ENCODE data around the gene EXOC6B.

Gene EXOC6B

DNA sequence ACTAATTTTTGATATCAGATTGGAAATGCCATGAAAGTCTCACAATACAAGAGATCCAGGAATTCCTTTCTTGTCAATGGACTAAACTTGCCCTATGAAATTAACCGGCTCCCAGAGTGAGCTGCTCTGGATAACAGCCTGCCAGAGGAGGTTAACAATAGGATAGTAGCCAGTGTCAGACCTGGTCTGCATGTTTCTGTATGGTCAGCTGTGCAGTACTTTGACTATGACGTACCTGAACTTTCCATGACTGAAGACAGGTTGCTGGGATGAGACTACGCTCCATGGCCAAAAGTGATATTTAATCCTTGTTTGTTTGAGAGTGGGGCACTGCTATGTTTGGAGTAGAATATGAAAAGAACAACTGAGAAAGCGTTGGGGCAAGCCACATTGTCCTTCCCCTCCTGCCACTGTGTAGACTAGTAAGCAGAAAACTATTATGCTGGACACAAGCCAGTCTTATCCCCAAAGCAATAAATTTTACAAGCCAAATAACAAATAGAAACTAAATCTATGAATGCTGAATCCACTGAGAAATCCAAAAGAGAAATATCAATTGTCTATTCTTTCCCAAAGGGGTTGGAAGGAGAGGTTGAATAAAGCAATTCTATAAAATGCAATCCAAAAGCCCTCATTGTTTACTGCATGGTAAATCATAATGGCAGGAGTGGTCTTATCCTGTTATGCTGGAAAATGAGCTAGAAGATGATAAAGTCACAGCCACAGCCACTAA lies 562.6 kb downstream of the EXOC6B start:
- DNase-seq: no peak

DNA sequence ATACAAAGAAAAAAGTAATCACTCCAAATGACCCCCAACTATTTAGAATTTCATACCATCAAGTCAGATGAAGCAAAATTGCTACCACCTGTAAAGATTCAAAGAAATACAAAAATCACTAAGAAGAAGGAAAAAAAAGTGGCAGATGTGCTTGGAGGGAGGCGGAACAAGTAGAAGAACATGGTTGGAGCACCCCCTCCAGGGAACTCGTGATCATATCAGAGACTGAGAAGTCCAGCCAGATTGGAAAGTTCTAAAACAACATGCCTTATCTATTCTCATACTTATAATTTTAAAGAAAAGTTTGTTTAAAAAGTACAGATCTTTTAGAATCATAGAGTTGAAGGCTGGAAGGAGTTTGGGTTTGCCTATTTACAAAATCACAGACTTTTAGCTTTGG lies 564.8 kb downstream of the EXOC6B start:
- DNase-seq: no peak

DNA sequence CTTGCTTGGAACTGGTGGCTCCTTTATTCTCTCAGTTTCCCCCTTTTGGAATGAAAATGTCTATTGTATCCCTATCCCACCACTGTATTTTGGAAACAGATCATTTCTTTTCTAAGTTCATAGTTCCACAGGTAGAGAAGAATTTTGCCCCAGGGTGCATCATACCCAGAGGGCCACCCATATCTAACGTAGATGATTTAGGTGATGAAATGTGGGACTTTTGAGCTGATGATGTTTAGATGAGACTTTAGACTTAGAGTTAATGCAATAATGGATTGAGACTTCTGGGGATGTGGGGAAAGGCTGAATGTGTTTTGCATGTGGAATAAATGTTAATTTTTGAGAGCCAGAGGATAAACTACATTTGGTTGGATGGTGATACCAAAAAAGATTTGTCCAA lies 570.3 kb downstream of the EXOC6B start:
- DNase-seq: no peak

DNA sequence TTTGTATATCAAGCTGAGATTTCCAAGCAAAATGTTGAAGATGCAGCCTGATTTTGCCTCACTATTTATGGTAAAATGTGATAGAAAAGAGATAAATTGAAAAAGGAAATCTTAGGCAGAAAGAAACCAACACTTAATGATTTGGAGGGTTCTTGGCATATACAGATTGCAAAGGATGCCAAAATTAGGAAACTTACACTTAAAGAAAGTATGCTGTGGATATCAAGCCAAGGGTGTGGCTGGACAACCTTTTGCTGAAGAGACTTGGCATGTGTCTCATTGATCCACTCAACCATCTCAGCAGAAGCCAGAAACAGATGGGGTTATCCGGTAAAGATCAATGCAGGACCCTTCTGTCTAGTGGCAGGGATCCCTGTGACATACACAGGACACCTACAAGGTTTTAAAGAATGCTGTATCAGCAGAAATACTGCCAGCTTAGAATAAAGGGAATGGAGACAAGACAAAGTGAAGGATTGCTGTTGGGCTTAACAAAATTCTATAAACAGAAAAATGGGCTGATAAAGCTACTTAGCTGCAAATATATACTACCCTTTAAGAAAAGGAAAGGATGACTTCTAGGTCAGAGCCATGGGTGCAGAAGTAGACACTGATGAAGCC lies 570.9 kb downstream of the EXOC6B start:
- DNase-seq: no peak

DNA sequence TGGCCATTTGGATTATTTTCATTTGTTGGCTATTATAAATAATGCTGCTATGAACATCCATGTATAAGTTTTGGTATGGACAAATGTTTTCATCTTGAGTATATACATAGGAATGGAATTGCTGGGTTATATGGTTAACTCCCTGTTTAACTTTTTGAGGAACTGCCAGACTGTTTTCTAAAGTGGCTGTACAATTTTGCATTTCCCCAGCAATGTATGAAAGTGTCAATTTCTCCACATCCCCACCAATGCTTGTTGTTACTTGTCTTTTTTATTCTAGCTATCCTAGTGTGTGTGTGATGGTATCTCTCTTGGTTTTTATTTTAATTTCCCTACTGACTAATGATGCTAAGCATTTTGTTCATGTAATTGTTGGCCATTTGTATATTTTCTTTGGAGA lies 587.5 kb downstream of the EXOC6B start:
- no peak for DNase-seq

DNA sequence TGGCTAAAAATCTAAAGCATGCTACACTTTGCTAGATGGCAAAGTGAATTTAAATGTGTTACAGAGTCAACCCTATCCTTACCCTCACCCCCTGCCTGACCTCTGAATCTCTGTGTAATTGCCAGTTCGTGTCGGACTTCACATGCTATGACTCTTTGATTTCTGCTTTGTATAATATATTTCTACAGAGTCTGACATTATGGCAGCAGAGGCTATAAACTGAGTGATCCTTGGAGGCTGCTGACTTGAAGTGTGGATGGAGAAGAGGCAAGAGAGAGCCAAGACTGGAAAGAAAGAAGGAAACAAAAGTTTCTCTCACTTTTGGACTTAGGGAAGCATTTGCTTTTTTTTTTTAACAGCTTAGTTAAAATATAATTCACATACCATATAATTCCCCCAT lies 588.3 kb downstream of the EXOC6B start:
- DNase-seq: no peak

DNA sequence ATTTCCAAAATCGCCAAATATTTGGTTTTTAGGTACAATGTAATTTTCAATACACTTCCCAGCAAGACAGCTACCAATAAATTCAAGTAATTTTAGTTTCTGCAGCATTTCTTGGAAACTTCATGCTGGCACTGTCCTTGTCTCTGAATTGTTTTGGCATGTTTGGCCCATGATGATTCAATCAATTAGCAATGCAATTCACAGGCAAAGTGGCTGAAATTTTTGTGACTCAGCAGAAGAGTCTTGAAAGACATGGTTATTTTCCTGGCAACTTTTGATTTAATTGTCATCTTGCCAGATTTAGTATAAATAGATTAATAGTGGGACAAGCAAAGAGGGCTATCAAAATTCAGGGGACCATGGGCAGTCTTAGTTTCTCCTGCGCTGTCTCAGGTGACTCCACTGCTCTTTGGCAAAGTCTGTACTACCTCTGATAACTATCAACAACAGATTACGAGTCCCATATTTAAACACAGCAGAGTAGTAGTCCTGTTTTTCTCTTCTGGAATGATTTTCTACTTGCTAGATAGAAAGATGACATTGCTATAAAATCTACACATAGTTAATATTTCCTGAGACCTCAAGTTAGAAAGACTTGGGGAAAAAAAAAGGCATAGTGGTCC lies 589.3 kb downstream of the EXOC6B start:
- DNase-seq: no peak

DNA sequence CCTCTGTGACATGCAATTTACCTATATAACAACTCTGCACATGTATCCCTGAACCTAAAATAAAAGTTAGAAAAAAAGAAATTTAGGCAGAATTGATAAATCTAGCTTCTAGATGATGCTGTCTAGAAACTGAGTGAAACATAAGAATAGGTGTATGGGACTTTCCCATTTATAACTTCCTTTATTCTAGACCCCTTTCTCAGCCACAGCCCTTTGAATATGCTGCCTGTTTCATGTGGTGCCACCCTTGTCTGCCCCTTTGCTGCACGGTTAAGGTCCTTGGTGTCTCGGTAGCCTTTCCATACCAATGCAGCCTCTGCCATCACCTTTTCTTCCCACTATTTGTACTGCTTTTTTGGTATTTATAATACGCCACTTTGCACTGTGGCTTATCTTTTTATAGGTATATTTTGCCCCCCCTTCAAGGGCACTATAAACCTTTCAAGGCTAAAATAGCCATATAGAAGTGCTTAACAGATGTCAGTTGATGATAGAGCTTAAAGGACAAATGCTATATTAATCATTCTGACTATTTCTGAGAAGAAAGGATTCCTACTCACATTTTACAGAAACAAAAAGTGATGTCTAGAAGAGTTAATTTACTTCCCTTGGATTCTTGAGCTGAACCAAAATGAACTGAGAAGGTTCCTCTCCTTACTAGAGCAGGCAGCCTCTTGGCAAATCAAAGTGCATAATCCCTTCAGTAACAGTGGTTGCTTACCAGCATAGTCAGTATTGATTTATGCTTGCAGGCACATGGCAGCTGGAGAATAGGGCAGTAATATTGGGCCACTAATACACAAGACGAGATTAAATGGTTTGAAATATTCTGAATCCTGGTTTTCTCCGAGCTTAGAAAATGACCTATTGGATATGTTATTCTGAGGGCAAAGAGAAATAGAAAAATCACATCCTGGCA lies 590.1 kb downstream of the EXOC6B start:
- DNase-seq: no peak

DNA sequence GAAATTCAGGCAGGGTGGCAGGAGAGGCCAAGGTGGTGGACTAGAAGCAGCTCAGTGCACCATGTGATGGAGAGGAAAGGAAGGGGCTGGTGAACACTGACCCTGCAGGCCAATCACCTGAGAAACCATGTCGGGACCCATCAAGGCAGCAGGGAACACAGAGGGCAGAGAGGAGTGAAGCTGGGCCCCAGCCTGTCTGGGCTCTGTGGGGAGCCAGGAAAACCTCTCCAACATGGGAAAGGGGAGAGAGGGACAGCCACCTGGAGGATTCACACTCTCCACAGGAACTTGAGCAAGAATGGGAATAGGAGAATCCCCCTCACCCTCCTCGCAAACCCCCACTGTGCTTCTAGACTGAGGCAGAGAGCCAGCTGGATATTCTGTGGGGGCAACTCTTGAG lies 592.6 kb downstream of the EXOC6B start:
- no peak for DNase-seq

DNA sequence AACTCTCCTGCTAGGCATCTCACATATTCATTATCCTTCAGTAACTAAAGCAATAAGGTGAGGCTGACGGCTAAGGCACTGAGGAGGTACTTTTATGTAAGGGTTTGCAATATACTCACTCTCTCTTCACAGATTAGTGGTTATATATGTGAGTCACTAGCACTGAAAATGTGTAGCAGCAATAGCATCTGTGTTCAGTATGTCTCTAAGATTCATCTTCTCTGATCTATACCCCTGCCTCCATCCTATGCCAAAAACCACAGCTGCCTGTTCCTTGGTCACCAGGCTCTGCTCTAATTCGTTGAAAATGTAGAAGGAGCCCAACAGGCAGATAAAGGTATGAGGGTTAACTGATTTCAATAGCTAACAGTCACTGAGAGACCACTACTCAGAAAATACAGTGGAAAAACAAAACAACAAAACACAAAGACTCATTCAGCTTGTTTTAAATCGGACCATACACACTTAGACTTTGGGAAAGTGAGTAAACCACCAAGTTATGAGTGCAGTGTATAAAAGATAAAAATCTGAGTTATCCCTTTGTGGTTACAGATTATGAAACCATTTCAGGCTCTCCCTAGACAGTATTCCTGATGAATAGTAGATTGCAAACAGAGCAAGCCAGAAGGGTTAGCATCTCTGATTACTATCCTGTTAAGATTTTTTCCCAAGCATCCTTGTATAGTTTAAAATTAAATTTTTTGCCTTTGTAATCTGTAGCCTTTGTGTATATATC lies 602.8 kb downstream of the EXOC6B start:
- DNase-seq: no peak

DNA sequence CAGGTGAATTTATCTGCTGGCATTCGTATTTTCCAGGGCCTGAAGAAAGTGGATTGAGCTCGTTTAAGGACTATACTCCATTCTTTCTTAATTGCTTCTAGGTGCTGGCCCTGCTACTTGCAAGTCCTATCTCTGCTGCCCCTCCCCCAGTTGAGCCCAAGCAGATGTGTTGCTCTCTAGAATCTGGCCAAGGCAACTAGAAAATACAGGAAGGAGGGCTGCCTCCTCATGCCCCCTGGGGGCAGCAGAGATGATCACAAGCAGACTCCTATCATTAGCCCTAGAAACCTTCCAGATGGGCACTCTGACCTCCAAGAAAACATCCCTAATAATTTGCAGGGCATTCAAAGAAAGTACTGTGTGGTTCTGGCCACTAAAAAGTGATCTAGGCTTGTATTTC lies 605.7 kb downstream of the EXOC6B start:
- DNase-seq: no peak

DNA sequence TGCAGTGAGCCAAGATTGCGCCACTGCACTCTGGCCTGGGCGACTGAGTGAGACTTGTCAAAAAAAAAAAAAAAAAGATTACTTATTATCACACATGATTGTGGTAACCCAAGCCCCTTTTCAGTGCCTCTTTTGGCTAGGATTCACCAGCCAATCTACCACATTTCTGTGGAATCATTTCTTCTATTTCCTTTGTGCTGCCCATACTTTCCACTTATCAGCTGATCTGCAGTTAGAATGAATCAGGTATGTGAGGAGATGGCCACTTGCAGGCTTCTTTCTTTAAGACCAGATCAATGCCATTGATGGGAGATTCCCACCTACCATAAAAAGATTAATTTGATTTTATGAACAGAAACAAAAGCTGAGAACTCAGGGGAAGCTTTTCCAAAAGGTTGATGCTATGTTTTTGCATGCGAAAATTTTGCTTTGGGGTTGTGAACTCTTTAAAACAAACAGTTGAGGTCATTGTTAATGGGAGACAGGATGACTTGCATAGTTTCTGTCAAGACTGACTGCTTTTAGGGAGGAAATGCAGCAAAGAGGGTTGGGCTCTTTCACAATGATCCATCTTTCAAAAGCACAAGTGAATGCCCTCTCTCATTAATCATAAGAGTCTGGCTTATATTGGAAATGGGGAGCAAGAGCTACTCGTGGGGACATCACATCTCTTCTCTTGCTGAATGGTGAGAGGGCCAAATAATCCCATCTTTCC lies 611.2 kb downstream of the EXOC6B start:
- DNase-seq: no peak

DNA sequence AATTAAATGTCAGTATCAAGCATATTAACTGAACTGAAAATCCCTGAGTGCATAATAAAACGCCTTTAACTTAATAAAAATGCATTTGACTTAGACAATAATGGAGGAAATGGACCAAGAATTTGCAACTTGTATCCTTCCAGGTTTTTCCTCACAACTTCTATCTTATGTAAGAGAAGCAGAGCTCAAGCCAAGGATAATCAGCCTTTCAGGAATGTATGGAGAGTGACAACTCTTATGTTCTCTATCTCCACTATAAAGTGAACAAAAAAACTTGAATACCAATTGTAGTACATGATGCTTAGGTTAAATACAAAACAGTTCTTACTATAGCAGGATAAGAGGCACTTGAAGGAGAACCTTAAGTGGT lies 613.4 kb downstream of the EXOC6B start:
- DNase-seq: no peak

DNA sequence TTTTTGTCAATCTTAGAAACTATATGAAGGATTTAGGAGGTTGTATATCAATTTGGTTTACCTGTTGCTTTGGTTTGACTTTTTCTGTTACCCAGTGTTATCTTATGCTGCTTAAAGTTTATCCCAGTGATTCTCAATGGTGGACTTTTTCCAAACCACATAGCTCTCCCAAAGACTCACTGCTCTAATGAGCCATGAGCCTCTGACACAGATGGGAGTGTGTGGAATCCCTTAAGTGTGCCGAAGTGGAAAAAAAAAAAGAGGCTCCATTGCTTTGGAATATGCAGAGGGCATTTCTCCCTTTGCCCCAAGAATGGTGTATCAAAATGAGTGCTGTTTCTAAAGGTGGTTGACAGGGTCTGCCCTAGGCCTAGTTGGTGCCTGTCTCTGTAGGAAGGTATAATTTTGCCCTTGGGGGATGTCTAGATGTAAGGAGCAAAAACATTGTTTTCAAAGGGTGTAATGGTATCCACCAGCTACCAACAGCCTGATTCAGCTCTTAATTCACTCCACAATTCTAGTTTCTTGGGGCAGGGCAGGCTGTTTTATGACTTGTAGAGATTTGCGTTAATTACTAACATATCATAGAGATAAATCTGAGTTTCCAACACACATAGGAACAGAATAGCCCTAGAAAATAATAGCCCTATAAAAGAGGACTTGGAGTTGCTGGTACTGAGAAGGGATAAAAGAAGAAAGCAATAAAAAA lies 613.9 kb downstream of the EXOC6B start:
- DNase-seq: no peak

DNA sequence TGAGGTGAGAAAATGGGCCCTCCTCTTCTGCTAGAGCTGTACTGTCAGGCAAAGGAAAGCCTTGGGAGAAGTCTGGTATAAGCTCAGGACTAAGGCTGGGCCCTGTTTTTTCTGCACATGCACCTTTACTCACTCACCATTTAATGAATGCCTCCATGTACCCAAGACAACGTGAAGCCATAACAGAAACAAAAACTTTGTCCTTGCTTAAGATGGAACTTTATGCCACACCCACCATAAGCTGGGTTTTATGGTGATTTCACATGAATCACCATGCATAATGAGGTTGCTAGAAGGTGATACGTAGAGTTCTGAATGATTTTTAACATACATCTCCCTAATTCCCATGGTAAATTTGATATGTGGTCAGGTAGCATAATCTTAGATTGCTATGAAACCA lies 614.5 kb downstream of the EXOC6B start:
- no peak for DNase-seq

DNA sequence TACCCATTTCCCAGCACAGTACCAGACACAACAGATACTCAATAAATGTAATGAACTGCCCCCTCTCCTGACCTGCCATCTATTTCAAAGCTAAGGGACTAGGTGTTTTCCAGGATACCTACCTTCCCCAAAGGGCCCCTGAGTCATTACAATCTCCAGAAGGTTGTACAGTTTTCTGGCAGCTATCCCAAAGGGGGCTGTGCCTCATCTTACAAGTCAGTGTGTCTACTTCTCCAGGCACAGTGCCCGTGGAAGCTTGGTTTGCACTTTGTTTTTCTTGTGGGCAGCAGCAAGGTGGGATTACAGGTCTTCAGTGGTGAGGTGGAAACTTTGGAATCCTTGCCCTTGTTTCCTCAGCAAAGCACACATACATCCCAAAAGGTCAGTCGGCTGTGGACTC lies 615.4 kb downstream of the EXOC6B start:
- DNase-seq: no peak

DNA sequence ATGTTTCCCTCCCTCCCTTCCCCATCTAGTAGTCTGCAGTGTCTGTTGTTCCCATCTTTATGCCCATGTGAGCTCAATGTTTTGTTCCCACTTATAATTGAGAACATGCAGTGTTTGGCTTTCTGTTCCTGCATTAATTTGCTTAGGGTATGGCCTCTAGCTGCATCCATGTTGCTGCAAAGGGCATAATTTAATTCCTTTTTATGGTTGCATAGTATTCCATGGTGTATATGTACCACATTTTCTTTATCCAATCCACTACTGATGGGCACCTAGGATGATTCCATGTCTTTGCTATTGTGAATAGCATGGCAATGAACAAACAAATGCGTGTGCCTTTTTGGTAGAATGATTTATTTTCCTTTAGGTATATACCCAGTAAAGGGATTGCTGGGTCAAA lies 617.6 kb downstream of the EXOC6B start:
- DNase-seq: no peak

DNA sequence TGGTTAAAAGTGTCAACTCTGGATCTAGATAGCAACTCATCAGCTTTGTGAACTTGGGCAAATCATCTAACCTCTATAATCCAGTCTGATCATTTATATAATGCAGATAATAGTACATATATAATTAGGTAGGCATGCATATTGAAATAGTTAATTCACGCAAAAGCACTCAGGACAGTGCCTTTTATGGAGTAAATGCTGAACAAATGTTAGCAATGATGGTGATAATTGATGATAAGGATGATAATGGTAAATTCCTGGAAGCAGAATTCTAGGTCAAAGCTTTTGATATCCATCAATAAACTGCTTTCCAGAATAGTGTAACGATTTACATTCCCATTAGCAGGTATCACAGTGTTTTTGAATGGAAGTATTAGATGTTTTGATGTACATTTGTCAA lies 618.5 kb downstream of the EXOC6B start:
- no peak for DNase-seq

DNA sequence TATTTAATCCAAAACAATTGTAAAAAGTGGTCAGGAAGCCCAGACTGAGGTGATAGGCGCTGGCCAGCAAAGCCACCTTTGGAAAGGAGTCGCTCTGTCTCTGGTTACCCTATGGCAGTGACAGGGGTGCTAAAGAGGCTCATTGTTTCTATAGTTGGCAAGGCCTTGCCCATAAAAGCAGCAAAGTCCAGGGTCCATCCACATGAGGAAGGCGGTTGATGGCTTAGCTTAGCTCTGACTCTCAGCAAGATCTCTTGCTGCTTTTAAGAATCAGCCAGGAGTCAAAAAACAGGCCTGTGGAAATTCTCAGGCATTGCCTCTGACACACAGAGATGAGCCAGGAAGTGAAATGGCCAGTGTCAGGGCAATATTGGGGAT lies 620.3 kb downstream of the EXOC6B start:
- no peak for DNase-seq

DNA sequence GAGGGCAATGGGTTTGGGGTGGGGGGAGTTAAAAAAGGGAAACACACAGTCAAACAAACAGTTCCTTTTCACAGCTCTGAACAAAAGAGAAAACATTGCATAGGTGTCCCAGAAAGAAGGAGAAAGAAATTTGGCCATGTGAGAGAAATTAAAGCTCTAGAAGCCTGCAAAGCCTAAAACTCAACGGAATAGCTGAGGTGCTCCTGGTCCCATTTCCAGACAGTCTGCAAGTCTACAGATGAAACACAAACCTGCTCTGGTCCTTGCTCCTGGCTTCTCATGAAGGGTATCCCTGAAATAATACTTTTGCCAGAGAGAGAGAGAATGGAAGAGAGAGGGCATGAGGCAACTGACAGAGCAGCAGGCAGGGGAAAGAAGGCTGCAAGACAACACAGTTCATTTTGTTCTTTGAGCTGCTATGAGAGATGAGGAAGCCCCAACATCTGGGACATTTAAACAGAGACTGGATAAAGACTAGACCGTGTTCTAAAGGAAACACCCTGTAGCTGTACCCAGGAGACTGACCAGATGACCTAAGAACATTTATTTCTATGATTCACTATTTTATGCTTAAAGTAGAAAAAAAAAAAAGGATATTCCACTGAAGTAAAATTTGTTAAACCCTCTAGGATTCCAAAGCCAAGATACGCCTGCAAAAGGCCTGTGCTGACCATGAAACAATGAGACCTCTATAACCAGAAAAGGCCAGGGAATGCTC lies 620.9 kb downstream of the EXOC6B start:
- DNase-seq: no peak
